Trophoblast cell (in vitro differentiated cells and primary cell): ENCODE results near the gene B4GALT4.
"Not testable (repeated sequence)": the region's sequence is repeated elsewhere in the genome, so short reads cannot be mapped to it uniquely, and the experiment has no call there.

Source experiments
- DNase-seq, 2 donors: peaks; one replicate each; pipeline ENCODE4 v3.0.0-alpha.2; 2016
- H2AFZ ChIP-seq: 2 replicates; pipeline ENCODE4 v1.6.1; 2013; ENCODE audit warnings: low read length, moderate library complexity, mild to moderate bottlenecking; ENCODE audit not compliant: insufficient read depth, poor library complexity
- H2AK5ac ChIP-seq: 2 replicates; pipeline ENCODE4 v1.6.1; 2013; ENCODE audit warnings: mild to moderate bottlenecking, low read length
- H2BK120ac ChIP-seq: 2 replicates; pipeline ENCODE4 v1.6.1; 2013; ENCODE audit warnings: low read length, mild to moderate bottlenecking, moderate library complexity; ENCODE audit not compliant: insufficient read depth, poor library complexity
- H2BK12ac ChIP-seq: 2 replicates; pipeline ENCODE4 v1.6.1; 2013; ENCODE audit warnings: mild to moderate bottlenecking, low read length, moderate library complexity
- H2BK5ac ChIP-seq: 2 replicates; pipeline ENCODE4 v1.6.1; 2013; ENCODE audit warnings: low read length, low read depth, moderate library complexity, mild to moderate bottlenecking; ENCODE audit not compliant: poor library complexity
- H3K14ac ChIP-seq: 2 replicates; pipeline ENCODE4 v1.6.1; 2013; ENCODE audit warnings: mild to moderate bottlenecking, low read length
- H3K18ac ChIP-seq: 2 replicates; pipeline ENCODE4 v1.6.1; 2013; ENCODE audit warnings: mild to moderate bottlenecking, low read length
- H3K23ac ChIP-seq: 2 replicates; pipeline ENCODE4 v1.6.1; 2013; ENCODE audit warnings: low read length
- H3K27ac ChIP-seq: 2 replicates; pipeline ENCODE4 v1.5.1; 2013; ENCODE audit warnings: low read depth, mild to moderate bottlenecking, inconsistent platforms, low read length, moderate library complexity
- H3K27me3 ChIP-seq: 2 replicates; pipeline ENCODE4 v1.6.1; 2013; ENCODE audit warnings: inconsistent platforms, mild to moderate bottlenecking, low read length, moderate library complexity; ENCODE audit not compliant: insufficient read depth
- H3K36me3 ChIP-seq, 2 experiments: 1 replicate in 1 of 2; 2 replicates in 1 of 2; pipeline ENCODE4 v1.6.1; 2013; ENCODE audit warnings: low read length in 2 of 2, mild to moderate bottlenecking in 2 of 2, moderate library complexity in 1 of 2; ENCODE audit not compliant: insufficient read depth in 2 of 2, control insufficient read depth in 1 of 2
- H3K4ac ChIP-seq: 2 replicates; pipeline ENCODE4 v1.6.1; 2013; ENCODE audit warnings: low read depth, mild to moderate bottlenecking, low read length, moderate library complexity
- H3K4me1 ChIP-seq, 2 experiments: 1 replicate in 1 of 2; 2 replicates in 1 of 2; pipeline ENCODE4 v1.6.1; 2013; ENCODE audit warnings: low read length in 2 of 2, mild to moderate bottlenecking in 2 of 2, moderate library complexity in 1 of 2; ENCODE audit not compliant: insufficient read depth in 2 of 2, control insufficient read depth in 1 of 2
- H3K4me2 ChIP-seq: 2 replicates; pipeline ENCODE4 v1.6.1; 2013; ENCODE audit warnings: inconsistent platforms, mild to moderate bottlenecking, low read length, moderate library complexity
- H3K4me3 ChIP-seq: 2 replicates; pipeline ENCODE4 v1.5.1; 2013; ENCODE audit warnings: mild to moderate bottlenecking, low read depth, low read length, inconsistent platforms
- H3K79me1 ChIP-seq: one replicate; pipeline ENCODE4 v1.6.1; 2013; ENCODE audit warnings: low read length
- H3K79me2 ChIP-seq: 2 replicates; pipeline ENCODE4 v1.6.1; 2013; ENCODE audit warnings: low read length, mild to moderate bottlenecking; ENCODE audit not compliant: control insufficient read depth, insufficient read depth, poor library complexity
- H3K9ac ChIP-seq: 2 replicates; pipeline ENCODE4 v1.6.1; 2013; ENCODE audit warnings: mild to moderate bottlenecking, low read length
- H3K9me3 ChIP-seq: 2 replicates; pipeline ENCODE4 v1.6.1; 2013; ENCODE audit warnings: low read depth, mild to moderate bottlenecking, control low read depth, inconsistent platforms, low read length; ENCODE audit not compliant: insufficient read depth
- H4K12ac ChIP-seq: 2 replicates; pipeline ENCODE4 v1.6.1; 2013; ENCODE audit warnings: low read depth, mild to moderate bottlenecking, low read length, moderate library complexity
- H4K8ac ChIP-seq: 2 replicates; pipeline ENCODE4 v1.6.1; 2013; ENCODE audit warnings: low read depth, mild to moderate bottlenecking, low read length, moderate library complexity
- H4K91ac ChIP-seq: one replicate; pipeline ENCODE4 v1.6.1; 2013; ENCODE audit warnings: low read depth, mild to moderate bottlenecking, low read length, moderate library complexity
- WGBS: extraction: QIAGEN DNeasy Blood & Tissue Kit; methylation state at CpG from one replicate; pipeline ENCODE4 v1.1.7; 2013; ENCODE audit warnings: missing lambda C conversion rate; ENCODE audit not compliant: insufficient read length, insufficient coverage; ENCODE audit errors: extremely low coverage; 5-methylcytosine and 5-hydroxymethylcytosine counted together

The B4GALT4 gene

DNA sequence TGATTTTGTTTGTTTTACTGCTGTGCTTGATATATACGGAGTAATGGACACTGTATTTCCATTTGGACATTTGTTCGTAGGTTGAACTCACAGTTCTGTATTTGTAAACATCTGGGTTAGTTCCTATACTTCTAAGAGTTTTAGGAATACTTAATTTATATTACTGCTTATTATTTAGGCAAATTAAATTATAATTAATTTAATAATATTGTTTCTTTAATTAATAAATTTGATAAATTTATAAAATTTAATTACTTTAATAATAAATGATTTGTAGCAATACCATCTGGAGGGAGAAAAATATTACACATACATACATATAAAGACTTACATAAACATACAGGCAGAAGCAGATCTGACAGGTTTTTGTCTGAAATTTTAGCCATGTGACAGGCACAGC, 14.5 kb upstream of the B4GALT4 start:
- H4K12ac ChIP-seq = no peak overlapping the region

DNA sequence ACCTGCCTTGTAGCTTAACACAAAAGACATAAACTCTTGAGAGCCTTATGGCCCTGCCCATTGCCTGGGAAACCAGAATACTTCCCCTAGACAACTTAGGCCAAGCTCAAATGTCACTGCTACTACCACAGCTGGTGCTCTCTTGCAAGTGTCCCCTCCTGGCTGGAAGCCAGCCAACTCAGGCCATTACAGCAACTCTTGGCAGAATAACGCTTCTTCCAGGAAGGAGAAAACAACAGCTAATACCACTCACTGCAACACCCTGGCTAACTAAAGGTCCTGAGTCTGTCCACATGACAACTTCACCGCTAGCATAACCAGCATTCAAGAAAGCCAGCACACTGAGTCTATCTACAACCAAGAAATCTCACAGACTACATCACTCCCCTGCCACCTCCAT, 5.1 kb upstream of the B4GALT4 start:
- WGBS = no CpG with 5 or more reads among the region's 2 CpGs
- no peak overlapping the region for H3K14ac ChIP-seq

More for the DNA sequence above, 14.5 kb upstream of the B4GALT4 start:
- Histone ChIP-seq H3K79me1 (peaks cover 9% of the 10 kb centered on the region), H3K9ac (no peak overlapping the region), H3K4ac (no peak overlapping the region), H3K27me3 (no peaks in the 10 kb centered on the region), H2BK5ac (no peak overlapping the region), H4K8ac (no peak overlapping the region), H3K9me3 (no peaks in the 10 kb centered on the region), H3K79me2 (no peaks in the 10 kb centered on the region), H2BK120ac (no peak overlapping the region), H4K91ac (no peak overlapping the region), H2AK5ac (no peak overlapping the region), H3K27ac (no peak overlapping the region), H2AFZ (no peak overlapping the region), H3K4me1 (peaks cover 0 to 6% of the 10 kb centered on the region in 2 experiments), H3K36me3 (no peaks in the 10 kb centered on the region), H3K4me2 (no peak overlapping the region), H3K14ac (no peak overlapping the region), H3K23ac (no peak overlapping the region), H3K4me3 (no peak overlapping the region), H3K18ac (no peak overlapping the region), H2BK12ac (no peak overlapping the region)
- no CpG with 5 or more reads among the region's 2 CpGs for WGBS
- no peak for DNase-seq

DNA sequence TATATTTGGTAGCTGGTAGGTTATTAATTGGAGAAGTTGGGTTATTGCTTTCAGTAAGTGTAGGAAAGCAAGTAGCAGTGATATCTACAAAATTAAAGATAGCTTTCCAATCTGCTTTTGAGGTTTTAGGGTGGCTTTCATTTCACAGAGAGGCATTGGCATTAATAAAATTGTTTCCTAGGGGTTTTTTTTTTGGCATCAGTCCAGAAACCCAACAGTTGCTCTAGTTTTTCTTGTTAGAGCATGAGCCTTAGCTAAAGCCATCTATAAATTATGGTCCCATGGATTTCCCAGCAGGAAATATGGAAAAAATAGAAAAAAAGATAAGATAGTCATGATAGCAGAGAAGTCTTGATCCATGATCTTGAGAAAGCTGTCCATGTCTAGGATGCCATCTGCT, 3.0 kb upstream of the B4GALT4 start:
- H3K79me1 ChIP-seq = peaks cover 8% of the 10 kb centered on the region
- H2BK5ac ChIP-seq = no peak overlapping the region
- H2BK120ac ChIP-seq = no peak overlapping the region
- no peak overlapping the region for H3K4me3 ChIP-seq
- H3K27ac ChIP-seq = no peak overlapping the region
- no peak overlapping the region for H2AK5ac ChIP-seq
- H2BK12ac ChIP-seq = no peak overlapping the region
- H3K79me2 ChIP-seq = peaks cover 10% of the 10 kb centered on the region
- H3K4me1 ChIP-seq = peaks cover 0 to 4% of the 10 kb centered on the region in 2 experiments
- H3K36me3 ChIP-seq = no peaks in the 10 kb centered on the region
- no peak overlapping the region for H3K23ac ChIP-seq
- no peak overlapping the region for H4K8ac ChIP-seq
- no peak overlapping the region for H3K4me2 ChIP-seq
- H3K4ac ChIP-seq = no peak overlapping the region
- no peak overlapping the region for H3K9ac ChIP-seq
- H3K27me3 ChIP-seq = no peaks in the 10 kb centered on the region
- no peak overlapping the region for H4K91ac ChIP-seq
- no peak for DNase-seq
- H2AFZ ChIP-seq = no peak overlapping the region
- no peaks in the 10 kb centered on the region for H3K9me3 ChIP-seq
- no peak overlapping the region for H3K18ac ChIP-seq
- no peak overlapping the region for H3K14ac ChIP-seq
- no peak overlapping the region for H4K12ac ChIP-seq

More for the DNA sequence above, 5.1 kb upstream of the B4GALT4 start:
- H3K36me3 ChIP-seq = no peaks in the 10 kb centered on the region
- no peak overlapping the region for H2BK5ac ChIP-seq
- H4K91ac ChIP-seq = no peak overlapping the region
- H2AFZ ChIP-seq = no peak overlapping the region
- H3K4ac ChIP-seq = no peak overlapping the region
- no peak overlapping the region for H3K9ac ChIP-seq
- no peak overlapping the region for H4K12ac ChIP-seq
- no peak overlapping the region for H2BK120ac ChIP-seq
- no peak overlapping the region for H3K18ac ChIP-seq
- H3K4me3 ChIP-seq = no peak overlapping the region
- H4K8ac ChIP-seq = no peak overlapping the region
- no peaks in the 10 kb centered on the region for H3K4me1 ChIP-seq
- DNase-seq = no peak
- H2BK12ac ChIP-seq = no peak overlapping the region
- H2AK5ac ChIP-seq = no peak overlapping the region
- H3K27me3 ChIP-seq = no peaks in the 10 kb centered on the region
- H3K23ac ChIP-seq = no peak overlapping the region
- no peak overlapping the region for H3K27ac ChIP-seq
- no peak overlapping the region for H3K4me2 ChIP-seq
- no peaks in the 10 kb centered on the region for H3K79me2 ChIP-seq
- no peaks in the 10 kb centered on the region for H3K9me3 ChIP-seq
- H3K79me1 ChIP-seq = no peaks in the 10 kb centered on the region

DNA sequence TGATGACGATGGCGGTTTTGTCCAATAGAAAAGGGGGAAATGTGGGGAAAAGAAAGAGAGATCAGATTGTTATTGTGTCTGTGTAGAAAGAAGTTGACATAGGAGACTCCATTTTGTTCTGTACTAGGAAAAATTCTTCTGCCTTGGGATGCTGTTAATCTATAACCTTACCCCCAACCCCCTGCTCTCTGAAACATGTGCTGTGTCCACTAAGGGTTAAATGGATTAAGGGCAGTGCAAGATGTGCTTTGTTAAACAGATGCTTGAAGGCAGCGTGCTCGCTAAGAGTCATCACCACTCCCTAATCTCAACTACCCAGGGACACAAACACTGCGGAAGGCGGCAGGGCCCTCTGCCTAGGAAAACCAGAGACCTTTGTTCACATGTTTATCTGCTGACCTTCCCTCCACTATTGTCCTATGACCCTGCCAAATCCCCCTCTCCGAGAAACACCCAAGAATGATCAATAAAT, 2.4 kb upstream of the B4GALT4 start:
- H3K18ac ChIP-seq, H3K27me3 ChIP-seq, H2BK120ac ChIP-seq, H4K8ac ChIP-seq, H3K27ac ChIP-seq, H3K79me1 ChIP-seq, H2BK12ac ChIP-seq, H2AFZ ChIP-seq, H2BK5ac ChIP-seq, H4K12ac ChIP-seq, H3K9ac ChIP-seq, H3K14ac ChIP-seq, H4K91ac ChIP-seq, H3K4me1 ChIP-seq, DNase-seq, H3K4me2 ChIP-seq, H2AK5ac ChIP-seq, H3K79me2 ChIP-seq, H3K36me3 ChIP-seq, H3K4me3 ChIP-seq, H3K4ac ChIP-seq, H3K23ac ChIP-seq, H3K9me3 ChIP-seq: not testable (repeated sequence)
- WGBS = no CpG with 5 or more reads among the region's 7 CpGs
